ENCODE results near the gene NBPF3.

The NBPF3 gene

GRCh38 chr1:21439721-21440629 is at the start of gene NBPF3:
Gene NBPF3, plus strand, starts transcription at chr1:21440137. Its CDS starts 4,950 bp downstream, at chr1:21445087.
- H2AFZ ChIP-seq (ENCODE audit: low read depth), result peak within 1 kb of the TSS; percentile 86
- H3K79me2 ChIP-seq (ENCODE audit: insufficient read depth, low read depth), result no peaks in the 10 kb centered on the region
- H3K27me3 ChIP-seq (ENCODE audit: insufficient read depth, low read depth), result 0 out of 2 replicates have a peak, but pooled peaks cover 2% of the 10 kb centered on the region
- no peaks in the 10 kb centered on the region for H4K20me1 ChIP-seq (ENCODE audit: insufficient read depth)
- peaks cover 16% of the 10 kb centered on the region for H3K4me1 ChIP-seq (ENCODE audit: low read depth, poor library complexity, severe bottlenecking)
- no peak within 1 kb of the TSS for H3K4me3 ChIP-seq (IDR thresholded peaks at IDR 0.05; ENCODE audit: insufficient read depth, low read depth, low read length)
- no peak within 1 kb of the TSS for H3K9ac ChIP-seq
- TF ChIP-seq CTCF (conservative IDR thresholded peaks at IDR 0.05; ENCODE audit: low read depth, low read length), result no peak
- H3K27ac ChIP-seq, result no peak within 1 kb of the TSS
- no peaks in the 10 kb centered on the region for H3K36me3 ChIP-seq (ENCODE audit: insufficient read depth)
- H3K4me2 ChIP-seq, result peak within 1 kb of the TSS; percentile 74

GRCh38 chr1:21391497-21391896 is 48.4 kb upstream of the NBPF3 start:
- no peaks in the 10 kb centered on the region for H4K20me1 ChIP-seq (ENCODE audit: insufficient read depth)
- H3K27ac ChIP-seq, result no peak overlapping the region
- TF ChIP-seq CTCF (conservative IDR thresholded peaks at IDR 0.05; ENCODE audit: low read depth, low read length), result no peak
- no peak overlapping the region for H2AFZ ChIP-seq (ENCODE audit: low read depth)
- H3K27me3 ChIP-seq (ENCODE audit: insufficient read depth, low read depth), result no peaks in the 10 kb centered on the region; the same call in 1 of the 2 replicates
- no peaks in the 10 kb centered on the region for H3K36me3 ChIP-seq (ENCODE audit: insufficient read depth)
- no peaks in the 10 kb centered on the region for H3K4me1 ChIP-seq (ENCODE audit: low read depth, poor library complexity, severe bottlenecking)
- H3K79me2 ChIP-seq (ENCODE audit: insufficient read depth, low read depth), result no peaks in the 10 kb centered on the region
- no peak overlapping the region for H3K4me2 ChIP-seq
- H3K4me3 ChIP-seq (IDR thresholded peaks at IDR 0.05; ENCODE audit: insufficient read depth, low read depth, low read length), result no peak overlapping the region
- H3K9ac ChIP-seq, result no peak overlapping the region

GRCh38 chr1:21392587-21393263 is 47.2 kb upstream of the NBPF3 start:
- no peak overlapping the region for H3K27ac ChIP-seq
- H3K79me2 ChIP-seq (ENCODE audit: insufficient read depth, low read depth), result no peaks in the 10 kb centered on the region
- H4K20me1 ChIP-seq (ENCODE audit: insufficient read depth), result no peaks in the 10 kb centered on the region
- no peaks in the 10 kb centered on the region for H3K36me3 ChIP-seq (ENCODE audit: insufficient read depth)
- H3K27me3 ChIP-seq (ENCODE audit: insufficient read depth, low read depth), result no peaks in the 10 kb centered on the region; the same call in 1 of the 2 replicates
- no peak for TF ChIP-seq CTCF (conservative IDR thresholded peaks at IDR 0.05; ENCODE audit: low read depth, low read length)
- H3K4me2 ChIP-seq, result no peak overlapping the region
- no peaks in the 10 kb centered on the region for H3K4me1 ChIP-seq (ENCODE audit: low read depth, poor library complexity, severe bottlenecking)
- no peak overlapping the region for H3K4me3 ChIP-seq (IDR thresholded peaks at IDR 0.05; ENCODE audit: insufficient read depth, low read depth, low read length)
- H2AFZ ChIP-seq (ENCODE audit: low read depth), result no peak overlapping the region
- H3K9ac ChIP-seq, result no peak overlapping the region

GRCh38 chr1:21396516-21396915 is 43.4 kb upstream of the NBPF3 start:
- Histone ChIP-seq H4K20me1 (ENCODE audit: insufficient read depth) (no peaks in the 10 kb centered on the region), H2AFZ (ENCODE audit: low read depth) (no peak overlapping the region), H3K4me2 (no peak overlapping the region), H3K4me3 (IDR thresholded peaks at IDR 0.05; ENCODE audit: insufficient read depth, low read depth, low read length) (no peak overlapping the region), H3K4me1 (ENCODE audit: low read depth, poor library complexity, severe bottlenecking) (no peaks in the 10 kb centered on the region), H3K79me2 (ENCODE audit: insufficient read depth, low read depth) (no peaks in the 10 kb centered on the region), H3K27ac (no peak overlapping the region), H3K9ac (no peak overlapping the region), H3K27me3 (ENCODE audit: insufficient read depth, low read depth) (no peaks in the 10 kb centered on the region; the same call in 1 of the 2 replicates), H3K36me3 (ENCODE audit: insufficient read depth) (no peaks in the 10 kb centered on the region)
- no peak for TF ChIP-seq CTCF (conservative IDR thresholded peaks at IDR 0.05; ENCODE audit: low read depth, low read length)

All from KMS-11 (cell line).